ENCODE data around the gene GTF3C1. TPM values are rescaled to one million over a fixed set of nuclear protein-coding genes. Genes with fewer than 3 reads are reported as not detected.
"Not testable (repeated sequence)": the region's sequence is repeated elsewhere in the genome, so short reads cannot be mapped to it uniquely, and the experiment has no call there.

GTF3C1 gene
- total RNA-seq, 1 donor = 38.5 TPM

- Histone ChIP-seq H3K4me3 (ENCODE audit: low read length) (no peak overlapping the region), H3K27me3 (ENCODE audit: insufficient read depth, low read length) (no peaks in the 10 kb centered on the region), H3K4me1 (ENCODE audit: insufficient read depth, low read length) (no peaks in the 10 kb centered on the region), H3K9me3 (ENCODE audit: low read depth, low read length) (no peaks in the 10 kb centered on the region)
These were observed 23.0 kb upstream of the GTF3C1 start for GRCh38 chr16:27572711-27573110.

- H3K9me3 ChIP-seq (ENCODE audit: low read depth, low read length) = no peaks in the 10 kb centered on the region
- H3K4me1 ChIP-seq (ENCODE audit: insufficient read depth, low read length) = peaks cover under 1% of the 10 kb centered on the region
- no peaks in the 10 kb centered on the region for H3K27me3 ChIP-seq (ENCODE audit: insufficient read depth, low read length)
- no peak overlapping the region for H3K4me3 ChIP-seq (ENCODE audit: low read length)
These were observed 22.0 kb upstream of the GTF3C1 start for GRCh38 chr16:27571433-27572326.

GRCh38 chr16:27570986-27571385 lies 21.3 kb upstream of the GTF3C1 start:
- H3K9me3 ChIP-seq (ENCODE audit: low read depth, low read length); H3K4me3 ChIP-seq (ENCODE audit: low read length); H3K4me1 ChIP-seq (ENCODE audit: insufficient read depth, low read length); H3K27me3 ChIP-seq (ENCODE audit: insufficient read depth, low read length): not testable (repeated sequence)

- Histone ChIP-seq H3K4me3 (ENCODE audit: low read length) (no peak overlapping the region), H3K27me3 (ENCODE audit: insufficient read depth, low read length) (no peaks in the 10 kb centered on the region), H3K9me3 (ENCODE audit: low read depth, low read length) (no peaks in the 10 kb centered on the region), H3K4me1 (ENCODE audit: insufficient read depth, low read length) (peaks cover 10% of the 10 kb centered on the region)
These were observed 18.4 kb upstream of the GTF3C1 start for GRCh38 chr16:27568077-27568476.

GRCh38 chr16:27566417-27566816 lies 16.7 kb upstream of the GTF3C1 start:
- H3K9me3 ChIP-seq (ENCODE audit: low read depth, low read length) = no peaks in the 10 kb centered on the region
- no peak overlapping the region for H3K4me3 ChIP-seq (ENCODE audit: low read length)
- H3K4me1 ChIP-seq (ENCODE audit: insufficient read depth, low read length) = peaks cover 10% of the 10 kb centered on the region
- no peaks in the 10 kb centered on the region for H3K27me3 ChIP-seq (ENCODE audit: insufficient read depth, low read length)

- Histone ChIP-seq H3K9me3 (ENCODE audit: low read depth, low read length) (no peaks in the 10 kb centered on the region), H3K4me3 (ENCODE audit: low read length) (no peak overlapping the region), H3K27me3 (ENCODE audit: insufficient read depth, low read length) (no peaks in the 10 kb centered on the region), H3K4me1 (ENCODE audit: insufficient read depth, low read length) (peaks cover 10% of the 10 kb centered on the region)
These were observed 14.5 kb upstream of the GTF3C1 start for GRCh38 chr16:27564224-27564623.

GRCh38 chr16:27561216-27561615 lies 11.5 kb upstream of the GTF3C1 start:
- Histone ChIP-seq H3K9me3 (ENCODE audit: low read depth, low read length) (no peaks in the 10 kb centered on the region), H3K27me3 (ENCODE audit: insufficient read depth, low read length) (no peaks in the 10 kb centered on the region), H3K4me3 (ENCODE audit: low read length) (no peak overlapping the region), H3K4me1 (ENCODE audit: insufficient read depth, low read length) (peaks cover 4% of the 10 kb centered on the region)

GRCh38 chr16:27558932-27559331 lies 9.2 kb upstream of the GTF3C1 start:
- no peaks in the 10 kb centered on the region for H3K9me3 ChIP-seq (ENCODE audit: low read depth, low read length)
- H3K4me3 ChIP-seq (ENCODE audit: low read length) = no peak overlapping the region
- H3K27me3 ChIP-seq (ENCODE audit: insufficient read depth, low read length) = no peaks in the 10 kb centered on the region
- no peaks in the 10 kb centered on the region for H3K4me1 ChIP-seq (ENCODE audit: insufficient read depth, low read length)

- H3K4me3 ChIP-seq (ENCODE audit: low read length) = no peak overlapping the region
- H3K4me1 ChIP-seq (ENCODE audit: insufficient read depth, low read length) = no peaks in the 10 kb centered on the region
- no peaks in the 10 kb centered on the region for H3K9me3 ChIP-seq (ENCODE audit: low read depth, low read length)
- no peaks in the 10 kb centered on the region for H3K27me3 ChIP-seq (ENCODE audit: insufficient read depth, low read length)
These were observed 8.7 kb upstream of the GTF3C1 start for GRCh38 chr16:27558434-27558833.

GRCh38 chr16:27556471-27556870 lies 6.8 kb upstream of the GTF3C1 start:
- no peaks in the 10 kb centered on the region for H3K9me3 ChIP-seq (ENCODE audit: low read depth, low read length)
- no peaks in the 10 kb centered on the region for H3K4me1 ChIP-seq (ENCODE audit: insufficient read depth, low read length)
- no peak overlapping the region for H3K4me3 ChIP-seq (ENCODE audit: low read length)
- no peaks in the 10 kb centered on the region for H3K27me3 ChIP-seq (ENCODE audit: insufficient read depth, low read length)

GRCh38 chr16:27551036-27551435 lies 1.3 kb upstream of the GTF3C1 start:
- Histone ChIP-seq H3K9me3 (ENCODE audit: low read depth, low read length) (no peaks in the 10 kb centered on the region), H3K27me3 (ENCODE audit: insufficient read depth, low read length) (no peaks in the 10 kb centered on the region), H3K4me1 (ENCODE audit: insufficient read depth, low read length) (peaks cover 22% of the 10 kb centered on the region), H3K4me3 (ENCODE audit: low read length) (no peak overlapping the region)

- Histone ChIP-seq H3K27me3 (ENCODE audit: insufficient read depth, low read length) (no peaks in the 10 kb centered on the region), H3K9me3 (ENCODE audit: low read depth, low read length) (no peaks in the 10 kb centered on the region), H3K4me3 (ENCODE audit: low read length) (peak overlapping the region; percentile 96), H3K4me1 (ENCODE audit: insufficient read depth, low read length) (peaks cover 22% of the 10 kb centered on the region)
These were observed 838 bp upstream of the GTF3C1 start for GRCh38 chr16:27550582-27550920.

- Histone ChIP-seq H3K27me3 (ENCODE audit: insufficient read depth, low read length) (no peaks in the 10 kb centered on the region), H3K4me1 (ENCODE audit: insufficient read depth, low read length) (peaks cover 22% of the 10 kb centered on the region), H3K4me3 (ENCODE audit: low read length) (peak overlapping the region; percentile 96), H3K9me3 (ENCODE audit: low read depth, low read length) (no peaks in the 10 kb centered on the region)
These were observed 308 bp downstream of the GTF3C1 start for GRCh38 chr16:27549464-27549745.

- Histone ChIP-seq H3K27me3 (ENCODE audit: insufficient read depth, low read length) (no peaks in the 10 kb centered on the region), H3K4me3 (ENCODE audit: low read length) (no peak overlapping the region), H3K9me3 (ENCODE audit: low read depth, low read length) (no peaks in the 10 kb centered on the region), H3K4me1 (ENCODE audit: insufficient read depth, low read length) (peaks cover 22% of the 10 kb centered on the region)
These were observed 1.9 kb downstream of the GTF3C1 start for GRCh38 chr16:27547851-27548250.

GRCh38 chr16:27547134-27547533 lies 2.6 kb downstream of the GTF3C1 start:
- peaks cover 22% of the 10 kb centered on the region for H3K4me1 ChIP-seq (ENCODE audit: insufficient read depth, low read length)
- no peaks in the 10 kb centered on the region for H3K9me3 ChIP-seq (ENCODE audit: low read depth, low read length)
- no peak overlapping the region for H3K4me3 ChIP-seq (ENCODE audit: low read length)
- no peaks in the 10 kb centered on the region for H3K27me3 ChIP-seq (ENCODE audit: insufficient read depth, low read length)

GRCh38 chr16:27544671-27545070 lies 5.0 kb downstream of the GTF3C1 start:
- H3K4me1 ChIP-seq (ENCODE audit: insufficient read depth, low read length) = peaks cover 13% of the 10 kb centered on the region
- no peaks in the 10 kb centered on the region for H3K27me3 ChIP-seq (ENCODE audit: insufficient read depth, low read length)
- H3K4me3 ChIP-seq (ENCODE audit: low read length) = no peak overlapping the region
- no peaks in the 10 kb centered on the region for H3K9me3 ChIP-seq (ENCODE audit: low read depth, low read length)

Data from mononuclear cell (primary cell).